Measurements from ENCODE around the gene TOX3.

TOX3 gene

DNA sequence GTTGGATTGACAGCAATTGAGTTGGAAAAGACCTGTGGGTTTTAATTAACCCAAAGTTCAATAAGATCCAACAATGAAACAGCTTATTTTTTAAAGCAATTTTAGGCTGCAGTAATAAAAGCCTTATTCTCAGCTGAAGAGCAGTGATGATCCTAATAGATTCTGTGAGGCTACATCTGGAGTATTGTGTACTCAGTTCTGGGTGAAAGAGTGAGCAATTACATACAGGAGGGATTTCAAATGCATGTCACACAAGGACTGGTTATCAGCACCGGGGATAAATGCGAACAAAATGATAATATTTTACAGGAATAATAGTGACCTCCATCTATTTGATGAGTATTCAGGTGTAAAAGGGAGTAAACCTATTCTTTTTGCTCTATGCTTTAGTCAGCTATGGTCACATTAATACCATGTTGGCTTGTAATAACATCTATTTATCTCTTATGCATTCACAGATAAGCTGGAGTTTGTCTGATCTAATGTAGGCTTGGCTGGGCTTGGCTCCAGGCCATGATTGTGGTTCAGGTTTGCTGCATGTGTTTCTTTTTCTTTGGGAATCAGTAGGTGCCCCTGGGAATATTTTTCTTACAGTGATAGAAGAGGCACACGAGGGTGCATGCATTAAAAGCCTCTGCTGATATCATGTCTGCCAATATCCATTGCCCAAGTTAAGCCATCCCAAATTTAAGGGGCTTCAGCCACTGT is 22.2 kb upstream of the TOX3 start:
- no peak overlapping the region for H3K4ac ChIP-seq (ENCODE audit: low read length)
- peaks cover 5% of the 10 kb centered on the region in 2 donors for H3K9me3 ChIP-seq (replicated peaks in 1 of 2; ENCODE audit: control insufficient read depth in 2 of 2, insufficient read depth in 1 of 2, low read depth in 1 of 2, low read length in 2 of 2)
- no peak overlapping the region for H4K8ac ChIP-seq (ENCODE audit: low read depth, low read length)
- H2BK12ac ChIP-seq (ENCODE audit: low read length) = no peak overlapping the region
- H4K91ac ChIP-seq (ENCODE audit: low read depth, low read length, poor library complexity) = no peak overlapping the region
- H2BK5ac ChIP-seq (ENCODE audit: low read length) = no peak overlapping the region
- H2AK5ac ChIP-seq (ENCODE audit: low read depth, low read length) = no peak overlapping the region
- no peaks in the 10 kb centered on the region for H3K79me1 ChIP-seq (ENCODE audit: low read depth, low read length)
- H3K18ac ChIP-seq (ENCODE audit: low read length) = no peak overlapping the region
- H2BK120ac ChIP-seq (ENCODE audit: low read depth, low read length) = no peak overlapping the region
- no peaks in the 10 kb centered on the region for H3K27me3 ChIP-seq (ENCODE audit: control insufficient read depth in 3 of 3, insufficient read depth in 3 of 3, low read depth in 1 of 3, low read length in 3 of 3)
- no peak overlapping the region for H3K14ac ChIP-seq (ENCODE audit: low read length)
- no peak overlapping the region for H2AFZ ChIP-seq (ENCODE audit: low read length)
- H3K4me3 ChIP-seq (ENCODE audit: low read length in 2 of 2) = no peak overlapping the region
- H3K4me1 ChIP-seq (ENCODE audit: control insufficient read depth in 2 of 2, insufficient read depth in 1 of 2, low read depth in 1 of 2, low read length in 2 of 2) = peaks cover 0 to 1% of the 10 kb centered on the region in 2 donors
- no peak overlapping the region for H2BK15ac ChIP-seq (ENCODE audit: low read length)
- no peak for DNase-seq (ENCODE audit: low spot score)
- H3K36me3 ChIP-seq (replicated peaks in 1 of 2; ENCODE audit: control insufficient read depth in 2 of 2, insufficient read depth in 2 of 2, low read length in 2 of 2) = no peaks in the 10 kb centered on the region
- no peak overlapping the region for H3K9ac ChIP-seq (ENCODE audit: low read depth, low read length, poor library complexity)
- H3K23ac ChIP-seq (ENCODE audit: low read depth, low read length, poor library complexity) = no peak overlapping the region
- no peak overlapping the region for H3K4me2 ChIP-seq (ENCODE audit: insufficient read depth, low read length, poor library complexity, severe bottlenecking)
- H3K27ac ChIP-seq (replicated peaks; ENCODE audit: low read length) = no peak overlapping the region
- no CpG with 5 or more reads among the region's 3 CpGs for WGBS, 2 donors (ENCODE audit: extremely low coverage in 2 of 2, insufficient read length in 2 of 2, insufficient replicate concordance in 1 of 2)

DNA sequence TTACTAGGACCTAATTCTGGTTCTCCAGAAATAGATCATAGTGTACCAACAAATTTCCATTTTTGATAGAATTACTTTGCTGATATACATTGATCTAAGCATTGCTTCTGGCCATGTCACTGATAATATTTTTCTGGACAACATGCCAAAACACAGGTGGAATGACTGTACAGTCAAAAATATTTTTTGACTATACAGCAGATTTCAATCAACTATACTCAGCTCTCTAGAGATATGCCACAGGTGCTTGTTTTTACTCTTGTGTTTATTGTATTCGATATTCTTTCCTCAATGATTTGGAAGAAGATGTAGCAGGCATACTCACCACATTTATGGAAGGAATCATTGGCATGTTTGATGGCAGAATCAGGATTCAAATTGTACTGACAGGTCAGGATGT is 21.6 kb upstream of the TOX3 start:
- Histone ChIP-seq H2AK5ac (ENCODE audit: low read depth, low read length) (no peak overlapping the region), H2BK15ac (ENCODE audit: low read length) (no peak overlapping the region), H2BK5ac (ENCODE audit: low read length) (no peak overlapping the region), H3K36me3 (replicated peaks in 1 of 2; ENCODE audit: control insufficient read depth in 2 of 2, insufficient read depth in 2 of 2, low read length in 2 of 2) (no peaks in the 10 kb centered on the region), H3K79me1 (ENCODE audit: low read depth, low read length) (no peaks in the 10 kb centered on the region), H3K18ac (ENCODE audit: low read length) (no peak overlapping the region), H2AFZ (ENCODE audit: low read length) (no peak overlapping the region), H3K4me2 (ENCODE audit: insufficient read depth, low read length, poor library complexity, severe bottlenecking) (no peak overlapping the region), H2BK120ac (ENCODE audit: low read depth, low read length) (no peak overlapping the region), H3K4me1 (ENCODE audit: control insufficient read depth in 2 of 2, insufficient read depth in 1 of 2, low read depth in 1 of 2, low read length in 2 of 2) (peaks cover 0 to 1% of the 10 kb centered on the region in 2 donors), H4K8ac (ENCODE audit: low read depth, low read length) (no peak overlapping the region), H4K91ac (ENCODE audit: low read depth, low read length, poor library complexity) (no peak overlapping the region), H3K27me3 (ENCODE audit: control insufficient read depth in 3 of 3, insufficient read depth in 3 of 3, low read depth in 1 of 3, low read length in 3 of 3) (no peaks in the 10 kb centered on the region), H3K4me3 (ENCODE audit: low read length in 2 of 2) (no peak overlapping the region), H3K9me3 (replicated peaks in 1 of 2; ENCODE audit: control insufficient read depth in 2 of 2, insufficient read depth in 1 of 2, low read depth in 1 of 2, low read length in 2 of 2) (peaks cover 5% of the 10 kb centered on the region in 2 donors), H3K4ac (ENCODE audit: low read length) (no peak overlapping the region), H3K9ac (ENCODE audit: low read depth, low read length, poor library complexity) (no peak overlapping the region), H3K14ac (ENCODE audit: low read length) (no peak overlapping the region), H2BK12ac (ENCODE audit: low read length) (no peak overlapping the region), H3K23ac (ENCODE audit: low read depth, low read length, poor library complexity) (no peak overlapping the region), H3K27ac (replicated peaks; ENCODE audit: low read length) (no peak overlapping the region)
- WGBS, 2 donors (ENCODE audit: extremely low coverage in 2 of 2, insufficient read length in 2 of 2, insufficient replicate concordance in 1 of 2) = no CpG with 5 or more reads among the region's 1 CpG
- DNase-seq (ENCODE audit: low spot score) = no peak

DNA sequence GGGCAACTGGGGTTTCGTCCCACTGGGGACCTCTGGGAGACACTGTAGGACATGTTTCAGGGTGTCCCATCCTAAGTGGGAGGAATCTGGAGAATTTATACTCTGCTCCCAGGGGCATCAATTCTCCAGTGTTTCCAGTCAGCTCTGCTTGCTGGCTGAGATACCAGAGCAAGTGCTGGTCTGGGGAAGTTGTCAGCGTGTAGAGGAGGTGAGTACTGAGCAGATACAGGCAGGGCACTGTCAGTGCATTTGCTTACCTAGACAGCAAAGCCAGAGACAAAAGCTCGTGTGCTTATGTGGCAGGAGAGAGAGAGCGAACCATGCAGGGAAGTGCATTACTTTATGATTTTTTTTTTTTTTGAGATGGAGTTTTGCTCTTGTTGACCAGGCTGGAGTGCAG is 20.2 kb upstream of the TOX3 start:
- Histone ChIP-seq H3K36me3 (replicated peaks in 1 of 2; ENCODE audit: control insufficient read depth in 2 of 2, insufficient read depth in 2 of 2, low read length in 2 of 2) (no peaks in the 10 kb centered on the region), H3K23ac (ENCODE audit: low read depth, low read length, poor library complexity) (no peak overlapping the region), H3K4me2 (ENCODE audit: insufficient read depth, low read length, poor library complexity, severe bottlenecking) (no peak overlapping the region), H3K27me3 (ENCODE audit: control insufficient read depth in 3 of 3, insufficient read depth in 3 of 3, low read depth in 1 of 3, low read length in 3 of 3) (no peaks in the 10 kb centered on the region), H3K79me1 (ENCODE audit: low read depth, low read length) (no peaks in the 10 kb centered on the region), H2BK15ac (ENCODE audit: low read length) (no peak overlapping the region), H4K8ac (ENCODE audit: low read depth, low read length) (no peak overlapping the region), H2BK5ac (ENCODE audit: low read length) (no peak overlapping the region), H3K18ac (ENCODE audit: low read length) (no peak overlapping the region), H2AK5ac (ENCODE audit: low read depth, low read length) (no peak overlapping the region), H3K14ac (ENCODE audit: low read length) (no peak overlapping the region), H2AFZ (ENCODE audit: low read length) (no peak overlapping the region), H3K9ac (ENCODE audit: low read depth, low read length, poor library complexity) (no peak overlapping the region), H2BK12ac (ENCODE audit: low read length) (no peak overlapping the region), H3K27ac (replicated peaks; ENCODE audit: low read length) (no peak overlapping the region), H4K91ac (ENCODE audit: low read depth, low read length, poor library complexity) (no peak overlapping the region), H3K9me3 (replicated peaks in 1 of 2; ENCODE audit: control insufficient read depth in 2 of 2, insufficient read depth in 1 of 2, low read depth in 1 of 2, low read length in 2 of 2) (peaks cover 5% of the 10 kb centered on the region in 2 donors), H3K4me1 (ENCODE audit: control insufficient read depth in 2 of 2, insufficient read depth in 1 of 2, low read depth in 1 of 2, low read length in 2 of 2) (peaks cover 0 to 3% of the 10 kb centered on the region in 2 donors), H3K4me3 (ENCODE audit: low read length in 2 of 2) (no peak overlapping the region), H3K4ac (ENCODE audit: low read length) (no peak overlapping the region), H2BK120ac (ENCODE audit: low read depth, low read length) (no peak overlapping the region)
- DNase-seq (ENCODE audit: low spot score) = no peak
- no CpG with 5 or more reads among the region's 4 CpGs for WGBS, 2 donors (ENCODE audit: extremely low coverage in 2 of 2, insufficient read length in 2 of 2, insufficient replicate concordance in 1 of 2)

DNA sequence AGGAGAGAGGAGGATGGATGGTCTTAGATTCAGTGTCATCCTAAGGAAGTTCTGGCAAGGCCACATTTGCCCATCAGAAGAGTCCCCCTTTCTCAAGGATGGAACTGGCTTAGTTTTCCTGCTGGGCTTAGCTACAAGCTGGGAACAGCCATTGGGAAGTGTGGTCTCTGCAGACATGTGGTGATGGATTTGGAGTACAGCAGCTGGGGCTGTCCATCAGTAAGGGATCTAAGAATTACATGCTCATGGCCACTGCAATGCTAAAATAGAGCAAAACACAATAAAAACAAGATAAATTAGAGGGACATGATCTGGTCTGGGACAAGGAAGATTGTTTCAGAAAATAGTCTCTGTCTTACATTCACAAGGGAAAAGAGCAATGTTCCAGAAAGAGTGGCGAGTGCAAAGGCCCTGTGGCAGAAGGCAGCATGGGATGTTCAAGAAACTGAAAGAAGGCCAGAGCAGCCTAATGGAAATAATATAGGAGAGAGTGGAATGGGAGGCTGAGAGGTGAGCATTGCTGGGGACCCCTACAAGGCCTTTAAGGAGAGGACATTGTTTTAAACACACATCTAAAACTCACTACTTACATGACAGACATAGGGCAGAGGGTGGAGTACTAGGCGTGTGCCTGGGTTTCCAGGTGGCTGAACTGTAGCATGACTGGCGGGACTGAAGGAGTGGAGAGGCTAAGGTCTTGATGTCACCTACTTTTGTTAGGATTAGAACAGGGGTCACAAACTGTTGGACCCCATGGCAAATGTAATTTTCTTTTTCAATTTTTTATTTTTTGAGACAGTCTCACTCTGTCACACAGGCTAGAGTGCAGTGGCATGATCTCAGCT is 17.0 kb upstream of the TOX3 start:
- Histone ChIP-seq H3K14ac (ENCODE audit: low read length) (no peak overlapping the region), H2BK12ac (ENCODE audit: low read length) (no peak overlapping the region), H3K27me3 (ENCODE audit: control insufficient read depth in 3 of 3, insufficient read depth in 3 of 3, low read depth in 1 of 3, low read length in 3 of 3) (no peaks in the 10 kb centered on the region), H3K4me3 (ENCODE audit: low read length in 2 of 2) (no peak overlapping the region), H4K91ac (ENCODE audit: low read depth, low read length, poor library complexity) (no peak overlapping the region), H3K36me3 (replicated peaks in 1 of 2; ENCODE audit: control insufficient read depth in 2 of 2, insufficient read depth in 2 of 2, low read length in 2 of 2) (no peaks in the 10 kb centered on the region), H4K8ac (ENCODE audit: low read depth, low read length) (no peak overlapping the region), H2BK5ac (ENCODE audit: low read length) (no peak overlapping the region), H2AFZ (ENCODE audit: low read length) (no peak overlapping the region), H2BK15ac (ENCODE audit: low read length) (no peak overlapping the region), H2BK120ac (ENCODE audit: low read depth, low read length) (no peak overlapping the region), H3K27ac (replicated peaks; ENCODE audit: low read length) (no peak overlapping the region), H3K4ac (ENCODE audit: low read length) (no peak overlapping the region), H3K18ac (ENCODE audit: low read length) (peak overlapping the region; percentile 1), H3K79me1 (ENCODE audit: low read depth, low read length) (no peaks in the 10 kb centered on the region), H3K4me1 (ENCODE audit: control insufficient read depth in 2 of 2, insufficient read depth in 1 of 2, low read depth in 1 of 2, low read length in 2 of 2) (peaks cover 0 to 1% of the 10 kb centered on the region in 2 donors), H3K9ac (ENCODE audit: low read depth, low read length, poor library complexity) (no peak overlapping the region), H3K23ac (ENCODE audit: low read depth, low read length, poor library complexity) (no peak overlapping the region), H3K4me2 (ENCODE audit: insufficient read depth, low read length, poor library complexity, severe bottlenecking) (no peak overlapping the region), H3K9me3 (replicated peaks in 1 of 2; ENCODE audit: control insufficient read depth in 2 of 2, insufficient read depth in 1 of 2, low read depth in 1 of 2, low read length in 2 of 2) (no peaks in the 10 kb centered on the region), H2AK5ac (ENCODE audit: low read depth, low read length) (no peak overlapping the region)
- WGBS, 2 donors (ENCODE audit: extremely low coverage in 2 of 2, insufficient read length in 2 of 2, insufficient replicate concordance in 1 of 2) = no CpG with 5 or more reads among the region's 3 CpGs
- no peak for DNase-seq (ENCODE audit: low spot score)

Data from neuronal stem cell (in vitro differentiated cells).